ENCODE data around the gene GLIS2. TPM values are rescaled to one million over a fixed set of nuclear protein-coding genes. Genes with fewer than 3 reads are reported as not detected.

Gene GLIS2
- total RNA-seq (not detected), polyA plus RNA-seq (under 1 TPM in 1 of 4 donors, not detected in 3; 0.03 TPM)

- Mint-ChIP-seq H3K27me3 (peaks cover 18% of the 10 kb centered on the region), H3K4me1 (peaks cover 4 to 17% (median 7%) of the 10 kb centered on the region in 4 donors), H3K4me3 (peak within 1 kb of the TSS; percentile 88 to 96 (median 92)), H3K36me3 (no peaks in the 10 kb centered on the region), H3K27ac (peak within 1 kb of the TSS in 1 of 3 donors; percentile 71), H3K9me3 (peaks cover 0 to 2% (median 0%) of the 10 kb centered on the region in 7 donors)
- Histone ChIP-seq H3K4me1 (ENCODE audit: control insufficient read depth, insufficient read depth, low read length, poor library complexity, severe bottlenecking) (peaks cover 34% of the 10 kb centered on the region), H3K9me3 (ENCODE audit: control insufficient read depth in 2 of 2, low read length in 2 of 2) (no peaks in the 10 kb centered on the region), H3K36me3 (ENCODE audit: control insufficient read depth, insufficient read depth, low read length) (no peaks in the 10 kb centered on the region), H3K27ac (ENCODE audit: insufficient read depth, low read length, poor library complexity, severe bottlenecking) (no peak within 1 kb of the TSS), H3K4me3 (ENCODE audit: low read depth, low read length) (no peak within 1 kb of the TSS), H3K27me3 (ENCODE audit: control insufficient read depth, insufficient read depth, low read length) (peaks cover 6% of the 10 kb centered on the region)
- DNase-seq = peak in 1 of 3 donors; percentile 38
- no peak for ATAC-seq (ENCODE audit: low read depth in 2 of 2)
Observed at GRCh38 chr16:4315186-4316107, at the start of gene GLIS2. TSS of gene GLIS2 (plus strand) at chr16:4316067. CDS start at chr16:4332281, 16,214 bp downstream.

GRCh38 chr16:4266372-4266771, 49.5 kb upstream of the GLIS2 start:
- Mint-ChIP-seq H3K9me3 (no peaks in the 10 kb centered on the region), H3K4me1 (peaks cover 0 to 32% (median 7%) of the 10 kb centered on the region in 4 donors)

GRCh38 chr16:4270091-4270490, 45.8 kb upstream of the GLIS2 start:
- DNase-seq (no peak), ATAC-seq (ENCODE audit: low read depth in 2 of 2) (no peak)
- peaks cover 11% of the 10 kb centered on the region for H3K27me3 Mint-ChIP-seq
- H3K36me3 Mint-ChIP-seq = no peaks in the 10 kb centered on the region
- Histone ChIP-seq H3K27ac (ENCODE audit: insufficient read depth, low read length, poor library complexity, severe bottlenecking) (no peak overlapping the region), H3K4me1 (ENCODE audit: control insufficient read depth, insufficient read depth, low read length, poor library complexity, severe bottlenecking) (peaks cover 19% of the 10 kb centered on the region), H3K4me3 (ENCODE audit: low read depth, low read length) (no peak overlapping the region), H3K27me3 (ENCODE audit: control insufficient read depth, insufficient read depth, low read length) (no peaks in the 10 kb centered on the region), H3K36me3 (ENCODE audit: control insufficient read depth, insufficient read depth, low read length) (no peaks in the 10 kb centered on the region), H3K9me3 (ENCODE audit: control insufficient read depth in 2 of 2, low read length in 2 of 2) (no peaks in the 10 kb centered on the region)
- H3K27ac Mint-ChIP-seq = no peak overlapping the region
- H3K4me1 Mint-ChIP-seq = peaks cover 0 to 34% (median 8%) of the 10 kb centered on the region in 4 donors
- peaks cover 0 to 3% (median 0%) of the 10 kb centered on the region in 7 donors for H3K9me3 Mint-ChIP-seq
- peak overlapping the region in 3 of 4 donors; percentile 88 to 99 (median 91) for H3K4me3 Mint-ChIP-seq

More at GRCh38 chr16:4266372-4266771, 49.5 kb upstream of the GLIS2 start:
- ATAC-seq (ENCODE audit: low read depth in 2 of 2) = no peak
- peak in 1 of 3 donors; percentile 18 for DNase-seq
- Mint-ChIP-seq H3K27ac (peak overlapping the region in 1 of 3 donors; percentile 73), H3K4me3 (peak overlapping the region in 1 of 4 donors; percentile 33), H3K27me3 (peaks cover 4% of the 10 kb centered on the region), H3K36me3 (peaks cover 10% of the 10 kb centered on the region)
- Histone ChIP-seq H3K4me3 (ENCODE audit: low read depth, low read length) (no peak overlapping the region), H3K27me3 (ENCODE audit: control insufficient read depth, insufficient read depth, low read length) (no peaks in the 10 kb centered on the region), H3K9me3 (ENCODE audit: control insufficient read depth in 2 of 2, low read length in 2 of 2) (no peaks in the 10 kb centered on the region), H3K4me1 (ENCODE audit: control insufficient read depth, insufficient read depth, low read length, poor library complexity, severe bottlenecking) (peaks cover 12% of the 10 kb centered on the region), H3K27ac (ENCODE audit: insufficient read depth, low read length, poor library complexity, severe bottlenecking) (no peak overlapping the region), H3K36me3 (ENCODE audit: control insufficient read depth, insufficient read depth, low read length) (peaks cover 7% of the 10 kb centered on the region)

- no peaks in the 10 kb centered on the region for H3K9me3 ChIP-seq (ENCODE audit: control insufficient read depth in 2 of 2, low read length in 2 of 2)
- Mint-ChIP-seq H3K4me3 (peak overlapping the region; percentile 88 to 99 (median 92)), H3K27ac (peak overlapping the region in 2 of 3 donors; percentile 45 to 65), H3K27me3 (peaks cover 15% of the 10 kb centered on the region), H3K36me3 (no peaks in the 10 kb centered on the region), H3K9me3 (peaks cover 0 to 3% (median 0%) of the 10 kb centered on the region in 7 donors), H3K4me1 (peaks cover 0 to 35% (median 9%) of the 10 kb centered on the region in 4 donors)
- DNase-seq (no peak), ATAC-seq (ENCODE audit: low read depth in 2 of 2) (no peak)
- no peak overlapping the region for H3K4me3 ChIP-seq (ENCODE audit: low read depth, low read length)
- H3K4me1 ChIP-seq (ENCODE audit: control insufficient read depth, insufficient read depth, low read length, poor library complexity, severe bottlenecking) = peaks cover 19% of the 10 kb centered on the region
- no peaks in the 10 kb centered on the region for H3K36me3 ChIP-seq (ENCODE audit: control insufficient read depth, insufficient read depth, low read length)
- H3K27ac ChIP-seq (ENCODE audit: insufficient read depth, low read length, poor library complexity, severe bottlenecking) = no peak overlapping the region
- H3K27me3 ChIP-seq (ENCODE audit: control insufficient read depth, insufficient read depth, low read length) = no peaks in the 10 kb centered on the region
Observed at GRCh38 chr16:4270595-4270994, 45.3 kb upstream of the GLIS2 start.

GRCh38 chr16:4271176-4272113, 44.4 kb upstream of the GLIS2 start:
- peaks cover 15% of the 10 kb centered on the region for H3K27me3 Mint-ChIP-seq
- Histone ChIP-seq H3K27ac (ENCODE audit: insufficient read depth, low read length, poor library complexity, severe bottlenecking) (peak overlapping the region; percentile 64), H3K27me3 (ENCODE audit: control insufficient read depth, insufficient read depth, low read length) (no peaks in the 10 kb centered on the region), H3K4me3 (ENCODE audit: low read depth, low read length) (peak overlapping the region; percentile 79), H3K9me3 (ENCODE audit: control insufficient read depth in 2 of 2, low read length in 2 of 2) (no peaks in the 10 kb centered on the region), H3K4me1 (ENCODE audit: control insufficient read depth, insufficient read depth, low read length, poor library complexity, severe bottlenecking) (peaks cover 19% of the 10 kb centered on the region), H3K36me3 (ENCODE audit: control insufficient read depth, insufficient read depth, low read length) (no peaks in the 10 kb centered on the region)
- peak overlapping the region; percentile 65 to 87 (median 76) for H3K27ac Mint-ChIP-seq
- H3K4me1 Mint-ChIP-seq = peaks cover 0 to 28% (median 7%) of the 10 kb centered on the region in 4 donors
- peaks cover 0 to 3% (median 0%) of the 10 kb centered on the region in 7 donors for H3K9me3 Mint-ChIP-seq
- H3K4me3 Mint-ChIP-seq = peak overlapping the region; percentile 88 to 99 (median 92)
- H3K36me3 Mint-ChIP-seq = no peaks in the 10 kb centered on the region
- ATAC-seq (ENCODE audit: low read depth in 2 of 2) (peak; percentile 84 to 87), DNase-seq (peak; percentile 83 to 93 (median 85))

- peak overlapping the region; percentile 55 for H3K27ac ChIP-seq (ENCODE audit: insufficient read depth, low read length, poor library complexity, severe bottlenecking)
- Mint-ChIP-seq H3K4me3 (peak overlapping the region; percentile 91 to 99 (median 95)), H3K36me3 (no peaks in the 10 kb centered on the region), H3K27ac (peak overlapping the region; percentile 83 to 97 (median 89)), H3K4me1 (peaks cover 0 to 24% (median 6%) of the 10 kb centered on the region in 4 donors), H3K27me3 (peaks cover 15% of the 10 kb centered on the region), H3K9me3 (peaks cover 0 to 3% (median 0%) of the 10 kb centered on the region in 7 donors)
- H3K36me3 ChIP-seq (ENCODE audit: control insufficient read depth, insufficient read depth, low read length) = no peaks in the 10 kb centered on the region
- DNase-seq (peak; percentile 33 to 57 (median 56)), ATAC-seq (ENCODE audit: low read depth in 2 of 2) (peak; percentile 18 to 22)
- H3K27me3 ChIP-seq (ENCODE audit: control insufficient read depth, insufficient read depth, low read length) = no peaks in the 10 kb centered on the region
- no peaks in the 10 kb centered on the region for H3K9me3 ChIP-seq (ENCODE audit: control insufficient read depth in 2 of 2, low read length in 2 of 2)
- H3K4me1 ChIP-seq (ENCODE audit: control insufficient read depth, insufficient read depth, low read length, poor library complexity, severe bottlenecking) = peaks cover 19% of the 10 kb centered on the region
- H3K4me3 ChIP-seq (ENCODE audit: low read depth, low read length) = peak overlapping the region; percentile 55
Observed at GRCh38 chr16:4272114-4272956, 43.5 kb upstream of the GLIS2 start.
